ENCODE data around the gene CDH12. TPM values are rescaled to one million over a fixed set of nuclear protein-coding genes. Genes with fewer than 3 reads are reported as not detected.

Gene CDH12
- total and polyA plus RNA-seq, 4 donors: 0.02 to 3.7 (median 0.31) TPM; not detected in 1

DNA sequence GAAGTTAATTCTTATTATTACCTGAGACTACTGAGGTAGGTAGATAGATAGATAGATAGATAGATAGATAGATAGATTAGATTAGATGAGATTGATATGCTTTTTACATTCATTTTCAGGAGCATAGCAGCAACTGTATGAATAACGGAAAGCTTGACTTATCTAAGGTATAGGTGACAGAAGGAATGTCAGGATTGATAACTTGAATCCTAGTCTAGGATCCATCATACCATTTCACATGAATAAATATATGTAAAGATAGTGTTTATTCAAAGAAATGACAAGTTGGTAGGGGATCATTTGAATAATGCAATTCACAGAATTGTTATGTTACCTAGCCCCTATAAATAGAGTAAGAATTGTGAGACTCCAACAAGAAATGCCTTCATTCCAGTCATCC, 1008.2 kb downstream of the CDH12 start:
- no peak overlapping the region for H3K4me3 ChIP-seq
- TF ChIP-seq, protein P1, sequence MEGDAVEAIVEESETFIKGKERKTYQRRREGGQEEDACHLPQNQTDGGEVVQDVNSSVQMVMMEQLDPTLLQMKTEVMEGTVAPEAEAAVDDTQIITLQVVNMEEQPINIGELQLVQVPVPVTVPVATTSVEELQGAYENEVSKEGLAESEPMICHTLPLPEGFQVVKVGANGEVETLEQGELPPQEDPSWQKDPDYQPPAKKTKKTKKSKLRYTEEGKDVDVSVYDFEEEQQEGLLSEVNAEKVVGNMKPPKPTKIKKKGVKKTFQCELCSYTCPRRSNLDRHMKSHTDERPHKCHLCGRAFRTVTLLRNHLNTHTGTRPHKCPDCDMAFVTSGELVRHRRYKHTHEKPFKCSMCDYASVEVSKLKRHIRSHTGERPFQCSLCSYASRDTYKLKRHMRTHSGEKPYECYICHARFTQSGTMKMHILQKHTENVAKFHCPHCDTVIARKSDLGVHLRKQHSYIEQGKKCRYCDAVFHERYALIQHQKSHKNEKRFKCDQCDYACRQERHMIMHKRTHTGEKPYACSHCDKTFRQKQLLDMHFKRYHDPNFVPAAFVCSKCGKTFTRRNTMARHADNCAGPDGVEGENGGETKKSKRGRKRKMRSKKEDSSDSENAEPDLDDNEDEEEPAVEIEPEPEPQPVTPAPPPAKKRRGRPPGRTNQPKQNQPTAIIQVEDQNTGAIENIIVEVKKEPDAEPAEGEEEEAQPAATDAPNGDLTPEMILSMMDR (IDR thresholded peaks at IDR 0.05; ENCODE audit: control extremely low read depth, extremely low read depth): no peak
- ATAC-seq (ENCODE audit: insufficient read depth, low FRiP score): no peak
- H3K4me1 ChIP-seq (ENCODE audit: control insufficient read depth in 5 of 5, insufficient read depth in 5 of 5, low read length in 5 of 5): peaks cover 0 to 2% (median 0%) of the 10 kb centered on the region in 5 donors
- no peaks in the 10 kb centered on the region for H3K9me3 ChIP-seq (ENCODE audit: control insufficient read depth in 4 of 4, insufficient read depth in 3 of 4, low read length in 3 of 4)
- WGBS, 2 donors: 86 to 100% methylated on average over 1 of the region's 1 CpG
- no peaks in the 10 kb centered on the region for H3K27me3 ChIP-seq (ENCODE audit: control insufficient read depth in 3 of 3, insufficient read depth in 3 of 3, low read length in 2 of 3)
- H3K36me3 ChIP-seq (ENCODE audit: control insufficient read depth in 4 of 4, insufficient read depth in 4 of 4, low read length in 4 of 4): no peaks in the 10 kb centered on the region
- H3K27ac ChIP-seq (ENCODE audit: low read depth in 1 of 2, low read length in 1 of 2): no peak overlapping the region
- no peak overlapping the region for H3K9ac ChIP-seq (ENCODE audit: insufficient read depth in 1 of 2, low read length in 2 of 2)
- no peak for DNase-seq

DNA sequence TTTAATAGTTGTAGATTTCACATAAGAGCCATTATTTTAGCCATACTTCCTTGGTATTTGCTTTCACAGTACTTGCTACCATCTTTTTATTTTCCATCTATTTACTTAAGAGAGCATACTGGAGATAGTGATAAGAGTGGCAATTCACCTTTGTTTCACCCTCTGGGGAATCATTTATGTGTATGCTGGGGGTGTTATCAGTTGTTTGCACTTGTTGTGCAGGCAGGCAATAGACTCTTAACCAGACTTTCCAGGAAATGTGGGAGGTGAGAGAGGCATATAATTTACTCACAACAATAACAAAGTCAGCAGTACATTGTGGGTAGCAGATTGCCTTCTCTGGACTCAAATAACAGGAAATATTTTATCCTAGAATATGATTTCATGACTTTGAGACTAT, 1018.3 kb downstream of the CDH12 start:
- TF ChIP-seq, protein P1 (IDR thresholded peaks at IDR 0.05; ENCODE audit: control extremely low read depth, extremely low read depth): no peak
- Histone ChIP-seq H3K27ac (ENCODE audit: low read depth in 1 of 2, low read length in 1 of 2) (no peak overlapping the region), H3K9me3 (ENCODE audit: control insufficient read depth in 4 of 4, insufficient read depth in 3 of 4, low read length in 3 of 4) (no peaks in the 10 kb centered on the region), H3K9ac (ENCODE audit: insufficient read depth in 1 of 2, low read length in 2 of 2) (no peak overlapping the region), H3K4me3 (no peak overlapping the region), H3K27me3 (ENCODE audit: control insufficient read depth in 3 of 3, insufficient read depth in 3 of 3, low read length in 2 of 3) (no peaks in the 10 kb centered on the region), H3K36me3 (ENCODE audit: control insufficient read depth in 4 of 4, insufficient read depth in 4 of 4, low read length in 4 of 4) (no peaks in the 10 kb centered on the region), H3K4me1 (ENCODE audit: control insufficient read depth in 5 of 5, insufficient read depth in 5 of 5, low read length in 5 of 5) (no peaks in the 10 kb centered on the region)
- ATAC-seq (ENCODE audit: insufficient read depth, low FRiP score) (no peak), DNase-seq (no peak)

DNA sequence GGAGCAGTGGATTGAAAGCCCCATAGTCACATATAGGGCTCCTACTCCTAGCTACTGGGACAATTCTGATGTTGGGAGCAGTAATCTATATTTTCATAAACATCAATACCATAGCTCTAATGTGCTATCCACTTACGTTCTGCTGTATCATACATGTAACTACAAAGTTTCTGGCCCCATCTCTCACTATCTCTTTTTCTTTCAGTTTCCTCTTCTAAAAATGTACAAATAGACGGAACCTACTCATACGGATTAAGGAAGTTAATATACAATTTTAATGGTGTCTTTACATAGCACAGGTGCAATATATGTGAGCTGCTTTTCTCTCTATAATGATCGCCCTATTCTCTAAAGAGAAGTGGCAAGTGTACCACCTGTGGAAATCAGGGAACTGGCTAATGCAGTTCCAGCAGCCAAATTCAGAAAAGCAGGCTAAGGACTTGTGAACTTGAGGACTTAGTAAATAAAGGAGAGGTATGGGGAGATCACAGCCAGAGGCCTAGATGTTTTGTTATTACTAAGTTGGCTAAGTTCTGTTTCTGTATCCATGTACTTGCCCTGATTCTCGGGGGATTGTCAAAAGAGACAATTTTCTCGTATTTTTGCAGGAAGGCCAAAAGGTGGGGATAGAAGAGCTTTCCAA, 1021.9 kb downstream of the CDH12 start:
- Histone ChIP-seq H3K36me3 (ENCODE audit: control insufficient read depth in 4 of 4, insufficient read depth in 4 of 4, low read length in 4 of 4) (no peaks in the 10 kb centered on the region), H3K27ac (ENCODE audit: low read depth in 1 of 2, low read length in 1 of 2) (no peak overlapping the region), H3K4me3 (no peak overlapping the region), H3K4me1 (ENCODE audit: control insufficient read depth in 5 of 5, insufficient read depth in 5 of 5, low read length in 5 of 5) (no peaks in the 10 kb centered on the region), H3K9ac (ENCODE audit: insufficient read depth in 1 of 2, low read length in 2 of 2) (no peak overlapping the region), H3K27me3 (ENCODE audit: control insufficient read depth in 3 of 3, insufficient read depth in 3 of 3, low read length in 2 of 3) (no peaks in the 10 kb centered on the region), H3K9me3 (ENCODE audit: control insufficient read depth in 4 of 4, insufficient read depth in 3 of 4, low read length in 3 of 4) (no peaks in the 10 kb centered on the region)
- 71 to 75% methylated on average over 6 of the region's 6 CpGs for WGBS, 2 donors
- DNase-seq (no peak), ATAC-seq (ENCODE audit: insufficient read depth, low FRiP score) (no peak)
- TF ChIP-seq, protein P1 (IDR thresholded peaks at IDR 0.05; ENCODE audit: control extremely low read depth, extremely low read depth): no peak

DNA sequence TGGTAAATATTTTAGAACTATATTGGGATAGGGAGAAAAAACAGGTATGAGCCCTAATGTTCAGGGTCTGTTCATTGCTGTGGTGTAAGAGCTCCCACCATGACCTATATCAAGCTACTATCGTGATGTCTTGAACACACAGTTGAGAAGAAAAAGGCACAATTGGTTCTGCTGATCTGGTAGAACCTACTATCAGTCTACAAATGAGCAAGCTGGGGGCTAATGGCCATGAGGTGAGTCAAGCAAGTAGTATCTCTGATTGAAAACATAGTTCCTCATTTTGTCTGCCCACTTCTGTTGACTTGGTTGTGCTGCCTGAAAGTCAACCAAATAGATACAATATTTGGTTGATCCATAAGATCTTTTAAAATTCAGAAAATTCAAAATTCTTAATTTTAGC, 1026.3 kb downstream of the CDH12 start:
- WGBS, 2 donors: 93 to 100% methylated on average over 1 of the region's 1 CpG
- ATAC-seq (ENCODE audit: insufficient read depth, low FRiP score): no peak
- TF ChIP-seq, protein P1 (IDR thresholded peaks at IDR 0.05; ENCODE audit: control extremely low read depth, extremely low read depth): no peak

More for the DNA sequence above, 1026.3 kb downstream of the CDH12 start:
- Histone ChIP-seq H3K36me3 (ENCODE audit: control insufficient read depth in 4 of 4, insufficient read depth in 4 of 4, low read length in 4 of 4) (no peaks in the 10 kb centered on the region), H3K4me3 (no peak overlapping the region), H3K4me1 (ENCODE audit: control insufficient read depth in 5 of 5, insufficient read depth in 5 of 5, low read length in 5 of 5) (no peaks in the 10 kb centered on the region), H3K9ac (ENCODE audit: insufficient read depth in 1 of 2, low read length in 2 of 2) (no peak overlapping the region), H3K27me3 (ENCODE audit: control insufficient read depth in 3 of 3, insufficient read depth in 3 of 3, low read length in 2 of 3) (no peaks in the 10 kb centered on the region), H3K27ac (ENCODE audit: low read depth in 1 of 2, low read length in 1 of 2) (no peak overlapping the region), H3K9me3 (ENCODE audit: control insufficient read depth in 4 of 4, insufficient read depth in 3 of 4, low read length in 3 of 4) (no peaks in the 10 kb centered on the region)
- no peak for DNase-seq

Data from lung (tissue), 12 donors.